ENCODE data around the gene CCDC85A.

The CCDC85A gene

GRCh38 chr2:56314371-56314770 lies 130.6 kb downstream of the CCDC85A start:
- no peak for DNase-seq

- no peak for DNase-seq
Measured at GRCh38 chr2:56314796-56315195, 131.0 kb downstream of the CCDC85A start.

GRCh38 chr2:56315376-56315775 lies 131.6 kb downstream of the CCDC85A start:
- no peak for DNase-seq

GRCh38 chr2:56316011-56316410 lies 132.2 kb downstream of the CCDC85A start:
- DNase-seq = no peak

GRCh38 chr2:56318147-56318546 lies 134.4 kb downstream of the CCDC85A start:
- DNase-seq = no peak

GRCh38 chr2:56325661-56326345 lies 142.0 kb downstream of the CCDC85A start:
- DNase-seq = no peak

GRCh38 chr2:56326346-56326741 lies 142.6 kb downstream of the CCDC85A start:
- DNase-seq = no peak

- DNase-seq = no peak
Measured at GRCh38 chr2:56331810-56332209, 148.0 kb downstream of the CCDC85A start.

GRCh38 chr2:56333812-56334485 lies 150.2 kb downstream of the CCDC85A start:
- DNase-seq = no peak

- DNase-seq = no peak
Measured at GRCh38 chr2:56334622-56335021, 150.8 kb downstream of the CCDC85A start.

- DNase-seq = no peak
Measured at GRCh38 chr2:56335101-56335500, 151.3 kb downstream of the CCDC85A start.

GRCh38 chr2:56337342-56337741 lies 153.6 kb downstream of the CCDC85A start:
- DNase-seq = no peak

- no peak for DNase-seq
Measured at GRCh38 chr2:56338232-56338631, 154.4 kb downstream of the CCDC85A start.

- DNase-seq = no peak
Measured at GRCh38 chr2:56344771-56345170, 161.0 kb downstream of the CCDC85A start.

GRCh38 chr2:56347881-56348280 lies 164.1 kb downstream of the CCDC85A start:
- DNase-seq = no peak

GRCh38 chr2:56348392-56349210 lies 164.8 kb downstream of the CCDC85A start:
- DNase-seq = no peak

- no peak for DNase-seq
Measured at GRCh38 chr2:56357655-56358295, 174.0 kb downstream of the CCDC85A start.

- DNase-seq = no peak
Measured at GRCh38 chr2:56361844-56362243, 178.1 kb downstream of the CCDC85A start.

GRCh38 chr2:56364902-56365301 lies 181.1 kb downstream of the CCDC85A start:
- DNase-seq = no peak

GRCh38 chr2:56369316-56369715 lies 185.5 kb downstream of the CCDC85A start:
- DNase-seq = no peak

GRCh38 chr2:56372071-56372656 lies 188.4 kb downstream of the CCDC85A start:
- DNase-seq = no peak

GRCh38 chr2:56375251-56375650 lies 191.5 kb downstream of the CCDC85A start:
- DNase-seq = no peak

Data from activated CD4-positive, alpha-beta T cell treated with anti-CD3 and anti-CD28 coated beads, Interleukin-2, amount 50 U/mL, for 4 hours (primary cell).